ENCODE measurements around the gene TNFSF8.

Gene TNFSF8

DNA sequence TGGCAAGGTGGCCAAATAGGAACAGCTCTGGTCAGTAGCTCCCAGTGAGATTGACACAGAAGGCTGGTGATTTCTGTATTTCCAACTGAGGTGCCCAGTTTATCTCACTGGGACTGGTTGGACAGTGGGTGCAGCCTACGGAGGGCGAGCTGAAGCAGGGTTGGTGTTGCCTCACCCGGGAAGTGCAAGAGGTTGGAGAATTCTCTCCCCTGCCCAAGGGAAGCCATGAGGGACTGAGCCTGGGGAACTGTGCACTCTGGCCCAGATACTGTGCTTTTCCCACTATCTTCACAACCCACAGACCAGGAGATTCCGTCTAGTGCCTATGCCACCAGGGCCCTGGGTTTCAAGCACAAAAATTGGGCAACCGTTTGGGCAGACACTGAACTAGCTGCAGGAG is 61.0 kb downstream of the TNFSF8 start:
- no peak for DNase-seq (ENCODE audit: low spot score)

- no peak for DNase-seq (ENCODE audit: low spot score)
Measured at GRCh38 chr9:114867327-114867726, 63.1 kb downstream of the TNFSF8 start.

DNA sequence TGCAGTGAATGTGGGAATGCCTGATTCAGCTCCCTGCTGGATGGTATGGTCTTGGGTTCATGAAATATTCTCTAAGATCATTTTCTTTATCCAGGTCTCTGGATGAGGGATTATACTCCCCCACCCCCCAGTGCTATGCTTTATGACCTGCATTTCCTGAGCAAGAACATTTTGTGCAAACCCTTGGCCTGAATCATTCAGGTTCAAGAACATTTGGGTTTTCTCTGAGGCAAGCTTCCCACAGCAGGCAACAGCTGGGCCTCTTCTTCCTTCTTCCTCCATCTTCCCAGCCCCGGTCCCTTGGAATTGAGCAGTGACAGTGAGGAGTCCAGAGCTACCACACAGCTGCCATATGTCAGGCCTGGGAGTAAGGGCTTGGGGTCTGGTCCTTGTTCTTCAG is 65.9 kb downstream of the TNFSF8 start:
- no peak for DNase-seq (ENCODE audit: low spot score)

- DNase-seq (ENCODE audit: low spot score), result no peak
Measured at GRCh38 chr9:114861922-114862605, 68.3 kb downstream of the TNFSF8 start.

DNA sequence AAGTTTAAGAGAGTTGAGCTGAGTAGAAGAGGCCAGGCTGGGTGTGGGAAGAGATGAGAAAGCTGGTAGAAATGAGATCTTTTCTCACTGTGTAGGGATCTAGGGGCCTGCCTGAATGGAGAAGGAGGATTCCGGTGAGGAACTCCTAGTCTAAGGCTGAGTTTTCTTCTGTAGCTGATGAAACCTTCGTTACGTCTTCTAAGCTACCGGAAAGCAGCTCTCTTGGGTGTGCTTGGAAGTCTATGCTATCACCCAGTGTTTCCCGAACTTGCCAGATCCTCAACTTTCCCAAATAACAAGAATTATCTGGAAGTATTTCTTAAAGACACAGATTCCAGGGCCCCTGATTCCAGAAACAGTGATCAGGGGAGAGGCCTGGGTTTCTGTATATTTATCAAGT is 69.1 kb downstream of the TNFSF8 start:
- DNase-seq (ENCODE audit: low spot score), result no peak

DNA sequence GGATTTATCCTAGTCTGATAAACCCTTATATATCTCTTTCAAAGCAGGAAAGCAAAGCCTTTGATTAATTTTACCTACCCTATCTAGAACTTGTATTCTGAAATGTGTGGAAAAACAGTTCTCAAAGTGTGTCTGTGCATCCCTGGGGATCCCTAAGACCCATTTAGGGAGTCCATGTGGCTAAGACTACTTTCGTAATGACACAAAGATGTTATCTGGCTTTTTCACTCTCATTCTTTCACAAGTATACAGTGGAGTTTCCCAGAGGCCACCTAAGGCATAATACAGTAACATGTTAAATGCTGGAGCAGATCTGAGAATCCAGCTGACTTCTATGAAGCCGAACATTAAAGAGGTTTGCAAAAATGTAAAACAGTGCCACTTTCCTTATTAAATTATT is 70.2 kb downstream of the TNFSF8 start:
- DNase-seq (ENCODE audit: low spot score), result no peak

DNA sequence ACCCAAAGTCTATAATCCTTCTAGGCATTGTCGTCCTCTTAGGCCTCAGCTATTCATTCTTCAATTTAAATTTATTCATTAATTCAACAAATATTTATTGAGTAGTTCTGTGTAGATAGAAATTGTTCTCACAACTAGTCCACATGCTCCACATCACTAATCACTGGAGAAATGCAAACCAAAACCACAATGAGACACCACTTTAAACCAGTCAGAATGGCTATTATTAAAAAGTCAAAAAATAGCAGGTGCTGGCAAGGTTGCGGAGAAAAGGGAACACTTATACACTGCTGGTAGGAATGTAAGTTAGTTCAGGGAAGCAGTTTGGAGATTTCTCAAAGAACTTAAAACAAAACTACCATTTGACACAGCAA is 73.5 kb downstream of the TNFSF8 start:
- DNase-seq (ENCODE audit: low spot score), result no peak

DNA sequence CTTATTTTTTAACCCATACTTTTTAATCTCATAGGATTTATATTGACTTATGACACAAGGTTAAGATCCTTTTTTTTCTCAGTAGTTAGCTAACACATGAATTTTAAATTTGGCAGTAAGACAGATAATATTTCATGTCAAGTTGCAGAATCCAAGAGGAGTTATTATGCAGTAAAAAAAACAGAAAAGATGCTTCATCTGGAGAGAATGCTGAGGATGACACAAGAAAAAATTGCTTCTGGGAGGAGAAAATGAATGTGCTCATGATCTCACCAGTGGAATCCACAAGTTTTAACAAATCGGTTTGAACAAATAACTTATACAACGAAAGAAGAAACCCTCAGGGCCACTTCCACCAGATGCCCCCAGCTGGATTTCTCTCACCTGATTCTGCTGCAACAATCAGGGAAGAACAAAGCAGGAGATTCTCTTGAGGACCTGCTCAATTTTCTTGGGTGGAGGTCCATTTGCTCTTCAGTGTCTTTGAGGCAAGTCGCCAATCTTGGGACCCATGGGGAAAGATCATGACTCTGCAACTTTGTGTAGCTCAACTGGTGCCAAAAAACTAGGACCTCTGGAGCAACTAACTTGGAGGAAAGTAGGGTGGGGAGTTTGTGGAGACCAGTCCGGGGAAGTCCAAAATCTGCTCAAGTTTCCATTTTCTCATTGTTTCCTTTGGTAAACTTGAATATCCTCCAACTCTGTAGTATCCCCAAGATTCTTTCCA is 74.0 kb downstream of the TNFSF8 start:
- DNase-seq (ENCODE audit: low spot score), result no peak

DNA sequence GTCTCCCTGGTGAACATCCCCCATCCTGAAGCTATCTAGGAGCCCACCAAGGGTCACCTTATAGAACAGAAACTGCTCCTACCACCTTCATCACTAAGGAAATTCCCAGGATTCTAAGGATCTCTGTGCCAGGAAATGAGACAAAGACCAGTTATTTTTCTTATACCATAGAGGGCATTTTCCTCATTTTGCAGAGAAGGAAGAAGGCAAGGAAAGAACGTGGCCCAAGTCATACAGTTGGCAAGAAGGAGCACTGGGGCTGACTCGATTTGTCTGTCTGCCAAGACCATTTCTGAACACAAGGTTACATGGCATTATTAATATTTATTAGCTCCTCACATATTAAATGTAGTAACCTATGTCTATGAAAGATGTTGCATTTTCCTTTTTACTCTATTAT is 74.9 kb downstream of the TNFSF8 start:
- no peak for DNase-seq (ENCODE audit: low spot score)

- DNase-seq (ENCODE audit: low spot score), result no peak
Measured at GRCh38 chr9:114854736-114855355, 75.5 kb downstream of the TNFSF8 start.

DNA sequence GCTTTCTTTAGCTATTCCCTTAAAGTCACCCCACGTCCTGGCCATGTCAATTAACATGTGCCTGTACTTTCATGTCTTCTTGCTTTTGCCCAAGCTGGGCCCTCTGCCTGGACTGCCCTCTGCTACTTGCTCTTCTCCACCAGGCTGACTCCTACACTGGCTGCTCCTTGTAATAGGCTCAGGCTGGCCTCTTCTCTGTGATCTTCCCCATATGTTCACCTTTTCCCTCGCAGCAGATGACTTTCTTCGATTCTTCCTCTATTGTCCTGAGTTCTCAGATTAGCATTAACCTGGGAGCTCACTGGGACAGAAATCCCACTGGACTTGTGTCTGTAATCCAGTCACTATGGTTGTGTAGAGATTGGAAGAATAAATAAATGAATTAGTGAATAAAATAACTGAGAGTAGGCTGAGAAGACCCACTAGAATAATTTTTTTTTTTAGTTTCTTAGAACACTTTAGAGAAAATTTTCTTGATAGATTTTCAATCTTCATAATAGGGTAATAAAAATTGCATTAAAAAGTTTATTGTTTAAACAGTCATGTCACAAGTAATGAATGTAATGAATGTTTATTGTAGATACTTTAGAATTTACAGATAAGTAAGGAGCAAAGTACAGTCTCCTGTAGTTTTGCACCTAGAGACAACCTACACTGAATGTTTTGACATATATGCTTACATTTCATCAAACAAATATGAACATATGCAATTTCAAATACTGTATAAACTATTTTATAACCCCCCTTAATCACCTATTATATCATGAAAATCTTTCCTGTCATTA is 77.1 kb downstream of the TNFSF8 start:
- no peak for DNase-seq (ENCODE audit: low spot score)

DNA sequence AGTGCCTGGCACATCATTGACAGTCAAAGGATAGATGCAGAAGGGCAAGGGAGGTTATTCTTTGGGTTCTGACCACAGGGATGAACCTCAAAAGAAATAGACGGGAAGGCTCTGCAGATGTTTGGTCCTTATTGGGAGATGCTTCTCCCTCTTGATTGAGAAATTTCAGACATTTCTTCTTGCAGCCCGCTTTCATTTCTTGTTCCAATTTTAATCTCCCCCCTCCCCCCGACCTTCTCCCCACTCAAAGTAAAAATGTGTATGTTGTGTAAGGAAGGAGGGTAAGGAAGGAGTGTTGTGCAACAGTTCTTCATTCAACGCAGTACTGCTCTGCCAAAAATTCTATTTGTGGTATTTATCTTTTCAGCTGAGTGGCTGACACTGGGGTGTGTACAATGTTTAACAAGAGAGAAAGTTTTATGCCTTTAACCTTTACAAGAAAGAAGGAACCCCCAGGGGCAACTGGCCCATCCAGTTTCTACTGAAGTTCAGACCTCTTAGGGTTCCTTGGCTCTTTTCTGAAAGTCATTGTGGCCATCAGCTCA is 78.3 kb downstream of the TNFSF8 start:
- no peak for DNase-seq (ENCODE audit: low spot score)

GRCh38 chr9:114851306-114851705 is 79.1 kb downstream of the TNFSF8 start:
- no peak for DNase-seq (ENCODE audit: low spot score)
